Stimulated activated CD8-positive, alpha-beta memory T cell treated with anti-CD3 and anti-CD28 coated beads, Interleukin-12 subunit alpha, Interleukin-12 subunit beta, amount 100 ng/mL, for 24 hours (primary cell): ENCODE results near the gene L3MBTL1.
A peak's percentile ranks its signal among the peaks of the same experiment; 100 is the strongest.

ENCODE experiments used
- DNase-seq: peaks from one replicate; pipeline ENCODE4 v3.0.0-alpha.2; 2020; ENCODE audit errors: extremely low read depth

Gene L3MBTL1

DNA sequence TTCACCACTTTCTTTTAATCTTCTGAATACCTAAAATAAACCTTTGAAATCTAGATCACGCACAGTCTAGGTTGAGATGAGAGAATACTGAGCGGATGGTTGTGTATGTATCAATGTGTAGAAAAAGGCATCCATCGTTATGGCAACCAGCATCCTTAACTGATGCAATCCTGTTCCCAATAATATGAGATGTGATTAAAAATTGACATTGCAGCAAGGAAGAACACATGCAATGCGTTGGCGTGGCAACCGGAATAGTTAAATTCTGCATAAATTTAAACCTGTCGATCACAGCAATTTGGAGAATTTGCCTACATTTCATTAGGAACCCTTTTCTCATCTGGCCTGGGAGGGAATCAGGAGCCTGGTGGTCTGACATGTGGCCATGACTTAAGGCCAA, 1.3 kb upstream of the L3MBTL1 start:
- DNase-seq = no peak

- DNase-seq = no peak
Observed at GRCh38 chr20:43508106-43508505, 609 bp downstream of the L3MBTL1 start.

- no peak for DNase-seq
Observed at GRCh38 chr20:43508604-43509040, 1.1 kb downstream of the L3MBTL1 start.

- no peak for DNase-seq
Observed at GRCh38 chr20:43511879-43512278, 4.4 kb downstream of the L3MBTL1 start.

DNA sequence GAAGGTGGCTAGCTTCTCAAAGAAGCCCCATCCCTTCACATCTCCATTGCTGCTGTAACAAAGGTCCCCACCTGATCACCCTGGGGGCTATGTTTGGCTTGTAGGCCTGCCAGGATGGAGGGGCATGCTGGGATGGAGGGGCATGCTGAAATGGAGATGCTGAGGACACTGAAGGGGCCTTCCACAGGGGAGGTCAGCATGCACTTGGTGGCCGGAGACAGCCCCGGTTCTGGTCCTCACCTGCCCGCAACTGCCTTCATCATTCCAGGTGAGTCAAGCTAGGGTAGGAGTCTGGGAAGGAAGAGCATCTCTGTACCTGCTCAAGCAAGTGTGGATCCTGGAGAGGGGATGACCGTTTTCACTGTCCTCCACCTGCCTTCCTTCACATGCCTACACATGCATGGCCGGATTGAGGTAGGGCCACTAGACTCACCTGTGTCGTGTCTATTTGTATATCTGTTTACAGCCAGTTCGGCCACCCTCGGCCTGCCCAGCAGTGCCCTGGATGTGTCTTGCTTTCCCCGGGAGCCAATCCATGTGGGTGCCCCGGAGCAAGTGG, 6.0 kb downstream of the L3MBTL1 start:
- no peak for DNase-seq

DNA sequence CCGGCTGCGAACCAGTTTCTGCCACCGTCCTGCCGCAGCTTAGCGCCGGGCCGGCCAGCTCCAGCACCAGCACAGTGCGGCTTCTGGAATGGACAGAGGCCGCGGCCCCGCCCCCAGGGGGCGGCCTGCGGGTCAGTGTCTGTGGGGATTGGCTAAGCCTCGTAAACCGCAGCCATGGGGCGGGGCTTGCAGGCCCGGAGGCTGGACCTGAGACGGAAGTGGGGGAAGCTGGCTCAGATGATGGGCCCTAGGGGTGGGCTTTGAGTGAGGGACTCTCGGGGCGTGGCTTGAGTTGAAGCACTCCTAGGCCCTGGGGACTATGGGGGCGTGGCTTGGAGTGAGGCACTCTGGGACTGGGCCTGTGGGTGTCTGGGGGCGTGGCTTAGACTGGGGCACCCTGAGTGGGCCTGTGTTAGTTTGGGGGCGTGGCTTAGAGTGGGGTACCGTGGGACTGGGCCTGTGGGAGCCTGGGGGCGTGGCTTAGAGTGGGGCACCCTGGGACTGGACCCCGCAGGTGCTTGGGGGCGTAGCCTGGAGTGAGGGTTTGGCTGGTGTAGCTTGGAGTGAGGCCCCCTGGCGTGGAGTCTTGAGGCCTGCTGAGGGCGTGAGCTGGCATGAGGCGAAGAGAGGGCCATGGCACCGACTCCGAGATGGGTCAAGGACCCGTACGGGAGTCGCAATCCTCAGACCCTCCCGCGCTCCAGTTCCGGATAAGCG, 6.6 kb downstream of the L3MBTL1 start:
- DNase-seq = peak; percentile 72

DNA sequence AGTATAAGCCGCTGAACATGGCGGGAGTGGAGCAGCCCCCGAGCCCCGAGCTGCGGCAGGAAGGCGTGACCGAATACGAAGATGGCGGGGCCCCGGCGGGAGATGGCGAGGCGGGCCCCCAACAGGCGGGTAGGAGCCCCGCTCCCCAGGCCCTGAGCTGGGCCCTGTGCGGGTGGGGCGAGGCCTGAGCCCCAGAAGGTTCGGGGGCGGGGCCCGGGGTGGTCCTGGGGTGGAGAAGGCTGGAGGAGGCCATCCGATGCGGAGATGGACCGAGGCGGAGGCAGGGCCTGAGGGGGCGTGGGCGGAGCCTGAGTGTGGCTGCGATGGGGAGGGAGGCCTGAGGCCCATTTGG, 7.1 kb downstream of the L3MBTL1 start:
- no peak for DNase-seq

DNA sequence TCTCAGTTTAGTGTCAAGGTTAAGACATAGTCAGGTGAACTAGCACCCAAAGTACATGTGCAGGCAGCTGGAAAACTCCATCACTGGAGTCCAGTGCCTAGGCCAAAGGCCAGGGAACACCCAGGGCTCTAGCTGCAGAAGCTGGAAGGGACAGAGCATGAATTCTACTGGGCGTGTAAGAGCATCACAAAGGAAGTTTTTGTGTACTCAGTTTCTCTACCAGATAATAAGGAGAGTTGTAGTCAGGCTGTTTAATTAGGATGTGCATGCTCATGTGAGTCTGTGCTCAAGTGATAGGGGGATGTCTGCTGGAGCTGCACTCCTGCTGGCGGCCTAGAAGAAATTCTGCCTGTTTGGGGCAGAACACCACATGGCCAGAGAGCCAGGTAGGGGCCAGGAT, 8.1 kb downstream of the L3MBTL1 start:
- no peak for DNase-seq

GRCh38 chr20:43516251-43516824, 8.8 kb downstream of the L3MBTL1 start:
- no peak for DNase-seq

DNA sequence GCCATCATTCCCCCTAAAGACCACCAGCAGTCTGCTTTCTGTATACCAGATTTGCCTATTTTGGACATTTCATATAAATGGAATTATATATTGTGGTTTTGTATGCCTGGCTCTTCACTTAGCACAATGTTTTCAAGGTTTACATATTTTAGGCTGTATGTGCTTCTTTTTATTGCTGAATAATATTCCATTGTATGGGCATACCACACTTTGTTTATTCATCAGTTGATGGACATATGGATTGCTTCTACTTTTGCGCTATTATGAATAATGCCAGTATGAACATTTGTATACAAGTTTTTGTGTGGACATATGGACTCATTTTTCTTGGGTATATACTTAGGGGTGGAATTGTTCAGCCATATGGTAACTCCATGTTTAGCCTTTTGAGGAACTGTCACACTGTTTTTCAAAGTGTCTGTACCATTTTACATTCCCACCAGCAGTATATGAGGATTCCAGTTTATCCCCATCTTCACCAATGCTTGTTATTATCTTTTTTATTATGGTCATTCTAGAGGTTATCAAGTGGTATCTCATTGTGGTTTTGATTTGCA, 12.7 kb downstream of the L3MBTL1 start:
- no peak for DNase-seq

DNA sequence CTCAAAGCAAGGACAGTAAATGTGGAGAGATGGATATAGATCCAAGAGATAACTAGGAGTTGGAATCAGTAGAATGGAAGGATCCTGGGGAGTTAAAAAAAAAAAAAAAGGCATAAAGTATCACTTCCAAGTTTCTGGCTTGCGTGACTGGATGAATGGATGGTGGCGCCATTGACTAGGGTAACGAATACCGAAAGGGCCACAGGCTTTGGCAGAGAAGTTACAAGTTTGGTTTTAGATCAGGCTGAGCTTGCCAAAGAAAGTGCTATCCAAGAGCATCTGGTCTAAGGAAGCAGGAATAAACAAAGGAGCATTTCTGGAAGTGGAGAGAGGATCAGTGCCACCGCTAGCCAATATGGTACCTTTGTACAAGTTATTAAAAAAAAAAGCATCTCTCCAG, 17.5 kb downstream of the L3MBTL1 start:
- no peak for DNase-seq

DNA sequence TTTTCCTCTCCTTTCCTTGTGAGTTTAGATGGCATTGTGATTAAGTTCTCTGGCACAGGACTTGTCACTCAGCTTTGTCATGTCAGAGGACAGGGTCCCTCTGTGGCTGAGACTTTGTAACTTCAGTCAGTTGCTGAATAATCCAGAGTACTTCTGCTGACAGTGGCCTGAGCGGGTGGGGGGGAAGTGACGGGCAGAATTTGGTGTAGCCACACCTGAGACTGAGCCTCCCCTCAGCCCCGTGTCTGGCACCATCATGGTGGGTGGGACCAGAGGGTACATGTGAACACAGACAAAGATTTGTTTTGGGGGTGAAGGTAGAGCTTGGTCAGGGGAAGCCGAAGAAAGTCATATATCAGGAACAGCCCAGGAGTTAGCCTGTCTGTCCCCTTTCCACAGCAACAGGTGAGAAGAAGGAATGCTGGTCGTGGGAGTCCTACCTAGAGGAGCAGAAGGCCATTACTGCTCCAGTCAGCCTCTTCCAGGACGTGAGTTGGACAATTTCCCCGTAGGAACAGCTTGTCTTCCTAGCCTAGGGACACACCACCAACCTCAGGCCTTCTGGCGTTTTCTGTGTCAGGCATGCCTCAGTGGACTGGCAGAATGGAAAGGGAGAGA, 20.9 kb downstream of the L3MBTL1 start:
- DNase-seq = no peak

DNA sequence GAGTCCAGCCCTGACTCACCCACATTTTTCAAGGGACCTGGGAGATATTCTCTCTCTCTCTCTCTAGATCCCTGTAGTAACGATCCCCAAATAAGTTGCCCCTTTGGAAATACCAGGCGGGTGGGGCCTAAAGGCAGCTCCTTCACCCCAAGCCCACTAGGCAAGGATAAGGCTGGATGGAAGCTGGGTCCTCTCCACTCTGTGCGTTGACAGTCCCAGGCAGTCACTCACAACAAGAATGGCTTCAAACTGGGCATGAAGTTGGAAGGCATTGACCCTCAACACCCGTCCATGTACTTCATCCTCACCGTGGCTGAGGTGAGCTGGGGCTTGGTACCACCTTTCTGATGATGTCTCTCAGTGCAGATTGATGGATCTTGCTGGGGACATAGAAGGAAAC, 21.6 kb downstream of the L3MBTL1 start:
- no peak for DNase-seq

DNA sequence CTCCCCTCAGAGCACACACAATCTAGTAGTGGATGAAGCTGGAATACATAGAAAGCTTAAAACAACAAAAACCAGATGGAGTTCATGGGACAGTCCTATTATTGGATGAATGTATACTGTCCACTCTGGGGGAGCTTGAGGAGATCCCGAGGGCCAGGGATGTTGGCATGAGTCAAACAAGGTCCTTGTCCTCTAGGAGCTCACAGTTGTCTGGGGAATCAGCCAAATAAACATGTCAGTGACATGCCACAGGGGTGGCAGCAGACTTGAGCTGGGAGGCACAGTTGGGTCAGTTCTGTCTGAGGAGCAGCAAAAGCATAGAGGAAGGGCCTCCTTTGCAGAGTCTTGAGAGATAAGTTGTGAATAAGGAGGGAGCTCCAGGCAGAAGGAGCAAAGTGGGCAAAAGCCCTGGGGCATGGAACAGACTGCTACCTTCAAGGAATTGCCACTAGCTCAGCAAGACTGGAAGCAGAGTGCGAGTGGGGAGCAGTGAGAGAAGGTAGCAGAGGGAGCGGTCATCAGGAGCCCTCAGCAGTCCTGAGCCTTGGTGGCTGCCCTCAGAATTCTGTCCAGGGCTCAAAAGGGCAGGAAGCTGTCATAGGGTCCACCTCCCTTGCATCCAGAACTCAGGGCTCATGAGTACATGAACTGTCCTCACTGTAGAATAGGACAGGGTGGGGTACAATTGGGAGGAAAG, 22.1 kb downstream of the L3MBTL1 start:
- no peak for DNase-seq

DNA sequence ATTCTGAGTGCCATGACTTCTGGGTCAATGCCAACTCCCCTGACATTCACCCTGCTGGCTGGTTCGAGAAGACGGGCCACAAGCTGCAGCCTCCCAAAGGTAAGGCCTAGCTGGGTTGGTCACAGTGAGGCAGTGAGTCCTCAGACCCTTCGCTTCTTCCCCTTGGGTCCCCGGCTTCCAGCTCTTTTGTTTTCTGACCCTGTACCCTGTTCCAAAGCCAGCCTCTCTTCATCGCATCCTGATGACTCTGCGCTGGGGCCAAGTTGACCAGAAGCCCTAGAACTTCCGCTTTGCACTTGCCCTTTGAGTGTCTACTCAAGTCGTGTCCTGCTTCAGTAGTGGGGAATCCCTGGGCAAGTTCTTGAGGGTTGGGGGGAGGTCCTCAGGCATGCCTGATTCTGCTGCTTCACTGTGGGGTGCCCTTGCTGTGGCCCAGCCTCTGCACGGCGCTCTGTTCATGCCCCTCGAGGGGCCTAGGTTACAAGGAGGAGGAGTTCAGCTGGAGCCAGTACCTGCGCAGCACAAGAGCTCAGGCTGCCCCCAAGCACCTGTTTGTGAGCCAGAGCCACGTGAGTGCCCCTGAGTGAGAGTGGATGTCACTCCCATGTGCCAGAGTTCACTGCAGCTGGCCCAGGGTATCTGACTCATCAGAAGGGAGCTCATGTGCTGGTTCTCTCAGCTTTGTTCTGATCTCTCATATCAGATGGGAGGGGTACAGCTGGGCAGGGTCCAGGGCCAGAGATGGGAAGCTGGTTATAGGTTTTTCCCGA, 23.0 kb downstream of the L3MBTL1 start:
- DNase-seq = no peak

DNA sequence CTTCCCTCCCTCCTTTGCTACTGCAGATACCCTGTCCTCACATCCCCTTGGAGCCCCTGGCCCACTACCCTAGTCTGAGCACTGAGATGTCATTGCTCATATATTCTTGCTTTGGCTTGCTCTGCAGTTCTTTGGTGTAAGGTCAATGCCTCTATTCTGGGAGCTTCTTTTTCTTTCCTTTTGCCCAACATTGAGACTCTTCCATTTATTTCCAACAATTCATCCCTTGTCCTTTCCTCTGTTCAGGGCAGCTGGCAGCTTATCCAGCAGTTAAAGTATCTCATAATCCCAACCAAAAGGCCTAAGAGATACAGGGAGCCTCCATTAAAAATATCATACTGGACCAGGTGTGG, 23.6 kb downstream of the L3MBTL1 start:
- no peak for DNase-seq

GRCh38 chr20:43532416-43533055, 25.0 kb downstream of the L3MBTL1 start:
- no peak for DNase-seq

- no peak for DNase-seq
Observed at GRCh38 chr20:43533060-43533459, 25.6 kb downstream of the L3MBTL1 start.

GRCh38 chr20:43534016-43534415, 26.5 kb downstream of the L3MBTL1 start:
- no peak for DNase-seq

DNA sequence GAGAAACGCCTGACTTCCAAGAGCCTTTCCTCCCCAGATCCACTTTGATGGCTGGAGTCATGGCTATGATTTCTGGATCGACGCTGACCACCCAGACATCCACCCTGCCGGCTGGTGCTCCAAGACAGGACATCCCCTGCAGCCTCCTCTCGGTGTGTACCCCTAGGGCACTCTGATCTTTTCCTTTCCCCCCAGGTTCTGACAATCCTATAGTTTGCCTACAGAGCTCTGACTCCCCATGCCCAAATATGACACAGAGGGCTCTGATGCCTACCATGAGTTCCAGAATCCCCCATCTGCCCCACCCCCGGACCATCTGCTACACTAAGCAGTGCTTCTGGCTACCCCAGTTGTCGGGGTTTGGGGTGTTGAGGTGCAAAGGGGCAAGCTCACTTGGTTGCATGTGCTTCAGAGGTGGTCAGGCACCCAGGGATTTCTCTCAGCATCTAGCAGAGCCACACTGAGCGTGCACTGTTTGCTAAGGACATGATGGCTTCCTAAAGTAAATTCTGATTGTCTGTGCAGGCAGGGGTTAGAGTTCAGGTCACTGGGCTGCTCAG, 27.4 kb downstream of the L3MBTL1 start:
- no peak for DNase-seq
